Keratinocyte (primary cell): ENCODE results near the gene LCN10. TPM values are rescaled to one million over a fixed set of nuclear protein-coding genes. Genes with fewer than 3 reads are reported as not detected.

Source experiments
- DNase-seq: peaks from one replicate; pipeline ENCODE4 v3.0.0-alpha.2; 2011; ENCODE audit warnings: low read depth, missing footprints, low spot score
- FAIRE-seq: peaks from 2 replicates; lab custom pipeline; 2011; peaks lifted over from hg19 to GRCh38; lab: Jason Lieb, UNC
- H2AFZ ChIP-seq: 2 replicates; pipeline ENCODE4 v1.6.0; 2012; ENCODE audit warnings: low read length, control low read depth, inconsistent platforms; ENCODE audit not compliant: control insufficient read depth
- H3K27ac ChIP-seq: 2 replicates; pipeline ENCODE4 v1.5.1; 2011; ENCODE audit warnings: low read length; ENCODE audit not compliant: control insufficient read depth, insufficient read depth
- H3K27me3 ChIP-seq: 3 replicates; pipeline ENCODE4 v1.6.0; 2011; ENCODE audit warnings: low read length; ENCODE audit not compliant: control insufficient read depth, insufficient read depth; ENCODE audit errors: extremely low read depth
- H3K36me3 ChIP-seq, 2 experiments: 2 replicates in 1 of 2; 3 replicates in 1 of 2; pipeline ENCODE4 v1.5.1; 2011; ENCODE audit warnings: low read length in 2 of 2, mild to moderate bottlenecking in 1 of 2; ENCODE audit not compliant: control insufficient read depth in 2 of 2, insufficient read depth in 2 of 2; ENCODE audit errors: extremely low read depth in 1 of 2
- H3K4me1 ChIP-seq: 3 replicates; pipeline ENCODE4 v1.5.1; 2011; ENCODE audit warnings: low read length; ENCODE audit not compliant: control insufficient read depth, insufficient read depth; ENCODE audit errors: extremely low read depth
- H3K4me2 ChIP-seq: 3 replicates; pipeline ENCODE4 v1.6.0; 2011; ENCODE audit warnings: low read depth, low read length; ENCODE audit not compliant: control insufficient read depth, insufficient read depth; ENCODE audit errors: extremely low read depth
- H3K4me3 ChIP-seq, 3 experiments: fragments of 200-600 bp in 1 of 3; sonication (generic) in 1 of 3; 2 replicates in 2 of 3; 3 replicates in 1 of 3; pipeline ENCODE4 v1.5.1; 2011 to 2016; ENCODE audit warnings: low read length in 3 of 3, mild to moderate bottlenecking in 3 of 3, control low read depth in 2 of 3, inconsistent platforms in 1 of 3, low read depth in 1 of 3, mixed read lengths in 1 of 3, mixed run types in 1 of 3, moderate library complexity in 1 of 3; ENCODE audit not compliant: control insufficient read depth in 2 of 3, insufficient read depth in 2 of 3; ENCODE audit errors: extremely low read depth in 1 of 3
- H3K79me2 ChIP-seq: 2 replicates; pipeline ENCODE4 v1.6.0; 2012; ENCODE audit warnings: low read length; ENCODE audit not compliant: control insufficient read depth, insufficient read depth
- H3K9ac ChIP-seq: 3 replicates; pipeline ENCODE4 v1.6.0; 2011; ENCODE audit warnings: low read length; ENCODE audit not compliant: control insufficient read depth, insufficient read depth; ENCODE audit errors: extremely low read depth
- H3K9me1 ChIP-seq: 3 replicates; pipeline ENCODE4 v1.6.0; 2011; ENCODE audit warnings: low read length; ENCODE audit not compliant: control insufficient read depth, insufficient read depth; ENCODE audit errors: extremely low read depth
- H3K9me3 ChIP-seq: 2 replicates; pipeline ENCODE4 v1.5.1; 2012; ENCODE audit warnings: low read depth, low read length; ENCODE audit not compliant: control insufficient read depth
- H4K20me1 ChIP-seq: 3 replicates; pipeline ENCODE4 v1.6.0; 2011; ENCODE audit warnings: low read length; ENCODE audit not compliant: control insufficient read depth, insufficient read depth; ENCODE audit errors: extremely low read depth
- CTCF ChIP-seq, 3 experiments: IDR thresholded peaks in 1 of 3; conservative IDR thresholded peaks in 1 of 3; optimal IDR thresholded peaks in 1 of 3; 2 replicates in 2 of 3; 3 replicates in 1 of 3; pipeline versions ENCODE3 to v1.5.1; 2011; ENCODE audit warnings: low read length in 3 of 3, mild to moderate bottlenecking in 3 of 3, moderate library complexity in 2 of 3, control low read depth in 1 of 3, inconsistent platforms in 1 of 3; ENCODE audit not compliant: insufficient read depth in 2 of 3; ENCODE audit errors: extremely low read depth in 1 of 3
- EZH2 ChIP-seq: IDR thresholded peaks from one replicate; pipeline ENCODE4 v1.6.1; 2012; ENCODE audit warnings: inconsistent platforms, mild to moderate bottlenecking, low read length, moderate library complexity
- dilution Hi-C: fragments of 300-500 bp; cut with MboI; formaldehyde crosslinking; loops from one replicate; pipeline ENCODE4 v1.7.0; 2020; ENCODE audit warnings: low sequenced_read_pairs; ENCODE audit not compliant: extremely low pct_ligation_motif_present
- polyA plus RNA-seq, 5 experiments: library from polyadenylated mRNA; depleted of rRNA in 3 of 5; stranded (reverse) in 3 of 5; stranded (forward) in 1 of 5; unstranded in 1 of 5; fragments of >200 nt; gene quantifications; 1 replicate in 1 of 5; 2 replicates in 3 of 5; 3 replicates in 1 of 5; pipeline versions ENCODE4 v1.2.1 to v1.2.3, GENCODE V29; 2011 to 2012; ENCODE audit warnings: missing spikeins in 2 of 5, low read depth in 1 of 5, low replicate concordance in 1 of 5

The LCN10 gene
- polyA plus RNA-seq, 1 donor (not counting 4 experiments of a cell fraction or from before 2014, with no cell fraction given), result not detected

DNA sequence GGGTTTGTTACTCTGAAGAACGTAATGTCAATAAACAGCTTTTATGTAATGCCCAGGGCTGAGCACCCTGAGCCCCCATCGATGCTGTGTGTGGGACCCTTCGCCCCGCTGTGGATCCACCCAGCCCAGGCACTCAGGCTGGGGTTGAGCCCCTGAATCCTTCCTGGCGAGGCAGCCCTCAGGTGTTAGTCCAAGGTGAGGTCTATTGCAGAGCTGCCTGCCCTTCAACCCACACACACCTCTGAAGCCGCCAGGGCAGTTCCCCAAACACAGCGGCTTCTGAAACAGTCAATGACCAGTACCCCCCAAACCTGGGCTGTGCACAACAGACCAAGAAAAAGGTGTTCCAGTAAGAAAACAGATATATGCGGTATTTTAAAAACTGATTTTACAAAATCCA, 18.8 kb downstream of the LCN10 start:
- Histone ChIP-seq H3K4me3 (no peak overlapping the region), H3K79me2 (peaks cover 30% of the 10 kb centered on the region), H3K36me3 (peaks cover 27 to 33% of the 10 kb centered on the region in 2 experiments), H3K9me1 (peaks cover 3% of the 10 kb centered on the region), H3K9me3 (no peaks in the 10 kb centered on the region), H3K4me1 (peaks cover 38% of the 10 kb centered on the region), H4K20me1 (peaks cover 55% of the 10 kb centered on the region), H3K27me3 (no peaks in the 10 kb centered on the region), H3K27ac (no peak overlapping the region), H3K9ac (no peak overlapping the region), H2AFZ (no peak overlapping the region), H3K4me2 (no peak overlapping the region)
- FAIRE-seq, result no peak
- no peak for DNase-seq
- TF ChIP-seq CTCF (optimal IDR thresholded peaks at IDR 0.05 in 1 of 3, IDR thresholded peaks at IDR 0.05 in 1 of 3, conservative IDR thresholded peaks at IDR 0.05 in 1 of 3; ENCODE audit: extremely low read depth in 1 of 3, insufficient read depth in 2 of 3, low read length in 3 of 3) (no peak), EZH2 (no peak)
- dilution Hi-C loops, result no loop called here

DNA sequence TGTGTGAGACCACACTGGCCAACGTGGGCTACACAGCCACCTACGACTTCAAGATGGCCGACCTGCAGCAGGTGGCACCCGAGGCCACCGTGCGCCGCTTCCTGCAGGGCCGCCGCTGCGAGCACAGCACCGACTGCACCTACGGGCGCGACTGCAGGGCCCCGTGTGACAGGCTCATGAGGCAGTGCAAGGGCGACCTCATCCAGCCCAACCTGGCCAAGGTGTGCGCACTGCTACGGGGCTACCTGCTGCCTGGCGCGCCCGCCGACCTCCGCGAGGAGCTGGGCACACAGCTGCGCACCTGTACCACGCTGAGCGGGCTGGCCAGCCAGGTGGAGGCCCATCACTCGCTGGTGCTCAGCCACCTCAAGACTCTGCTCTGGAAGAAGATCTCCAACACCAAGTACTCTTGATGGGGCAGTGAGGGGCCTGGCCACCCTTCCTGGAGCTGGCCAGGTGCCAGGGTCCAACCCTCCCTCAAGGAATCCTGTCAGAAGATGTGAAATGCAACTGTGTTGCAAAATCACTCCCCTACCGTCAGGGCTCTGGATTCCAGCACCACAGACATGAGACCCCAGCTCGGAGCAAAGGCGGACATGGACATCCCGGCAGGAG, 19.3 kb downstream of the LCN10 start:
- H2AFZ ChIP-seq, result no peak overlapping the region
- H3K4me3 ChIP-seq, result no peak overlapping the region
- peaks cover 30% of the 10 kb centered on the region for H3K79me2 ChIP-seq
- dilution Hi-C loops, result no loop called here
- H3K27me3 ChIP-seq, result no peaks in the 10 kb centered on the region
- H3K9me1 ChIP-seq, result peaks cover 3% of the 10 kb centered on the region
- peaks cover 27 to 33% of the 10 kb centered on the region in 2 experiments for H3K36me3 ChIP-seq
- H3K9ac ChIP-seq, result no peak overlapping the region
- H3K27ac ChIP-seq, result no peak overlapping the region
- H4K20me1 ChIP-seq, result peaks cover 55% of the 10 kb centered on the region
- TF ChIP-seq CTCF (optimal IDR thresholded peaks at IDR 0.05 in 1 of 3, IDR thresholded peaks at IDR 0.05 in 1 of 3, conservative IDR thresholded peaks at IDR 0.05 in 1 of 3; ENCODE audit: extremely low read depth in 1 of 3, insufficient read depth in 2 of 3, low read length in 3 of 3) (no peak), EZH2 (no peak)
- peaks cover 36% of the 10 kb centered on the region for H3K4me1 ChIP-seq
- DNase-seq (no peak), FAIRE-seq (no peak)
- no peaks in the 10 kb centered on the region for H3K9me3 ChIP-seq
- H3K4me2 ChIP-seq, result no peak overlapping the region
